ENCODE measurements around the gene PRKAB2.
A peak's percentile ranks its signal among the peaks of the same experiment; 100 is the strongest.
"Not testable (repeated sequence)": the region's sequence is repeated elsewhere in the genome, so short reads cannot be mapped to it uniquely, and the experiment has no call there.

PRKAB2 gene

GRCh38 chr1:147202576-147202975, 30.3 kb upstream of the PRKAB2 start:
- FAIRE-seq (peak; percentile 50), DNase-seq (ENCODE audit: insufficient read length, low spot score) (no peak)
- no peak for TF ChIP-seq POLR2A (IDR thresholded peaks at IDR 0.05; ENCODE audit: low read depth, low read length)

- TF ChIP-seq POLR2A (IDR thresholded peaks at IDR 0.05; ENCODE audit: low read depth, low read length): no peak
- no peak for FAIRE-seq
- no peak for DNase-seq (ENCODE audit: insufficient read length, low spot score)
Observed at GRCh38 chr1:147201786-147202185, 29.5 kb upstream of the PRKAB2 start.

GRCh38 chr1:147201276-147201675, 29.0 kb upstream of the PRKAB2 start:
- FAIRE-seq: peak; percentile 82
- no peak for DNase-seq (ENCODE audit: insufficient read length, low spot score)
- no peak for TF ChIP-seq POLR2A (IDR thresholded peaks at IDR 0.05; ENCODE audit: low read depth, low read length)

- not testable (repeated sequence) for FAIRE-seq; DNase-seq (ENCODE audit: insufficient read length, low spot score)
Observed at GRCh38 chr1:147197324-147197723, 25.1 kb upstream of the PRKAB2 start.

- no peak for FAIRE-seq
- no peak for TF ChIP-seq POLR2A (IDR thresholded peaks at IDR 0.05; ENCODE audit: low read depth, low read length)
Observed at GRCh38 chr1:147189514-147189913, 17.2 kb upstream of the PRKAB2 start.

GRCh38 chr1:147185432-147185831, 13.2 kb upstream of the PRKAB2 start:
- DNase-seq (ENCODE audit: insufficient read length, low spot score) (no peak), FAIRE-seq (no peak)
- no peak for TF ChIP-seq POLR2A (IDR thresholded peaks at IDR 0.05; ENCODE audit: low read depth, low read length)

More at GRCh38 chr1:147189514-147189913, 17.2 kb upstream of the PRKAB2 start:
- DNase-seq (ENCODE audit: insufficient read length, low spot score): no peak

GRCh38 chr1:147177611-147178380, 5.5 kb upstream of the PRKAB2 start:
- TF ChIP-seq POLR2A (IDR thresholded peaks at IDR 0.05; ENCODE audit: low read depth, low read length): no peak
- no peak for DNase-seq (ENCODE audit: insufficient read length, low spot score)
- peak; percentile 43 for FAIRE-seq

- TF ChIP-seq POLR2A (IDR thresholded peaks at IDR 0.05; ENCODE audit: low read depth, low read length): no peak
- FAIRE-seq: no peak
- no peak for DNase-seq (ENCODE audit: insufficient read length, low spot score)
Observed at GRCh38 chr1:147171399-147172167, 687 bp downstream of the PRKAB2 start.

GRCh38 chr1:147169840-147170674, 2.2 kb downstream of the PRKAB2 start:
- FAIRE-seq: no peak
- TF ChIP-seq POLR2A (IDR thresholded peaks at IDR 0.05; ENCODE audit: low read depth, low read length): no peak
- no peak for DNase-seq (ENCODE audit: insufficient read length, low spot score)

GRCh38 chr1:147169171-147169570, 3.1 kb downstream of the PRKAB2 start:
- no peak for DNase-seq (ENCODE audit: insufficient read length, low spot score)
- no peak for FAIRE-seq
- no peak for TF ChIP-seq POLR2A (IDR thresholded peaks at IDR 0.05; ENCODE audit: low read depth, low read length)

GRCh38 chr1:147168626-147169058, 3.6 kb downstream of the PRKAB2 start:
- no peak for TF ChIP-seq POLR2A (IDR thresholded peaks at IDR 0.05; ENCODE audit: low read depth, low read length)
- DNase-seq (ENCODE audit: insufficient read length, low spot score) (no peak), FAIRE-seq (no peak)

- DNase-seq (ENCODE audit: insufficient read length, low spot score): peak; percentile 68
- no peak for TF ChIP-seq POLR2A (IDR thresholded peaks at IDR 0.05; ENCODE audit: low read depth, low read length)
- peak; percentile 65 for FAIRE-seq
Observed at GRCh38 chr1:147167365-147167764, 4.9 kb downstream of the PRKAB2 start.

- no peak for DNase-seq (ENCODE audit: insufficient read length, low spot score)
- no peak for TF ChIP-seq POLR2A (IDR thresholded peaks at IDR 0.05; ENCODE audit: low read depth, low read length)
- no peak for FAIRE-seq
Observed at GRCh38 chr1:147163019-147163418, 9.3 kb downstream of the PRKAB2 start.

- DNase-seq (ENCODE audit: insufficient read length, low spot score): no peak
- FAIRE-seq: no peak
- no peak for TF ChIP-seq POLR2A (IDR thresholded peaks at IDR 0.05; ENCODE audit: low read depth, low read length)
Observed at GRCh38 chr1:147162093-147162492, 10.2 kb downstream of the PRKAB2 start.

GRCh38 chr1:147157116-147157515, 15.2 kb downstream of the PRKAB2 start:
- not testable (repeated sequence) for DNase-seq (ENCODE audit: insufficient read length, low spot score); FAIRE-seq

All from H54 (cell line).